SK-N-SH treated with all-trans-retinoic acid at 6 μM for 48 hours (cell line): ENCODE measurements around the gene FBXO31.

Experiments used
- ARNTL ChIP-seq: fragments of 450-650 bp; formaldehyde crosslinking; IDR thresholded peaks from 2 replicates; pipeline ENCODE4 v1.5.0; 2020; ENCODE audit warnings: low read depth, mild to moderate bottlenecking, moderate library complexity, borderline replicate concordance
- PATZ1 ChIP-seq: fragments of 250-450 bp; sonication (Bioruptor Pico); IDR thresholded peaks from 2 replicates; pipeline ENCODE4 v1.8.0; 2020; ENCODE audit warnings: mild to moderate bottlenecking, moderate library complexity, borderline replicate concordance
- RARB ChIP-seq: fragments of 250-450 bp; sonication (Bioruptor Pico); IDR thresholded peaks from 2 replicates; pipeline ENCODE4 v1.8.0; 2021; ENCODE audit warnings: mild to moderate bottlenecking, moderate library complexity
- SNAI2 ChIP-seq: fragments of 250-450 bp; sonication (Bioruptor Pico); IDR thresholded peaks from 2 replicates; pipeline ENCODE4 v1.5.0; 2020; ENCODE audit warnings: mild to moderate bottlenecking, moderate library complexity
- ZFP30 ChIP-seq: fragments of 450-650 bp; formaldehyde crosslinking; IDR thresholded peaks from 2 replicates; pipeline ENCODE4 v1.5.0; 2022; ENCODE audit warnings: mild to moderate bottlenecking, moderate library complexity
- ZNF8 ChIP-seq: fragments of 450-650 bp; formaldehyde crosslinking; IDR thresholded peaks from 2 replicates; pipeline ENCODE4 v1.5.0; 2020; ENCODE audit warnings: mild to moderate bottlenecking, moderate library complexity

- no peak for TF ChIP-seq PATZ1
- no peak for TF ChIP-seq ARNTL
- no peak for TF ChIP-seq ZFP30
- no peak for TF ChIP-seq SNAI2 (CRISPR knock-in tag)
- TF ChIP-seq ZNF8 (CRISPR knock-in tag) = no peak
- TF ChIP-seq RARB (CRISPR knock-in tag) = no peak
These were observed 25.3 kb downstream of the FBXO31 start for GRCh38 chr16:87358250-87358649.
